HUES48 (cell line): ENCODE data around the gene SLC35F3.

ENCODE experiments used
- H3K27ac ChIP-seq: one replicate; pipeline ENCODE4 v1.7.0; 2013; ENCODE audit warnings: low read depth, low read length, inconsistent platforms
- H3K27me3 ChIP-seq: 2 replicates; pipeline ENCODE4 v1.6.1; 2013; ENCODE audit warnings: mild to moderate bottlenecking, low read length; ENCODE audit not compliant: control insufficient read depth, insufficient read depth
- H3K36me3 ChIP-seq: 2 replicates; pipeline ENCODE4 v1.6.1; 2013; ENCODE audit warnings: low read length; ENCODE audit not compliant: control insufficient read depth, insufficient read depth
- H3K4me1 ChIP-seq: 2 replicates; pipeline ENCODE4 v1.6.1; 2013; ENCODE audit warnings: mild to moderate bottlenecking, low read length; ENCODE audit not compliant: control insufficient read depth, insufficient read depth
- H3K4me3 ChIP-seq: 2 replicates; pipeline ENCODE4 v1.5.1; 2013; ENCODE audit warnings: mild to moderate bottlenecking, low read depth, low read length
- H3K9ac ChIP-seq: 2 replicates; pipeline ENCODE4 v1.6.1; 2013; ENCODE audit warnings: mild to moderate bottlenecking, low read depth, low read length, moderate library complexity
- H3K9me3 ChIP-seq: 2 replicates; pipeline ENCODE4 v1.6.1; 2013; ENCODE audit warnings: low read length; ENCODE audit not compliant: control insufficient read depth, insufficient read depth

The SLC35F3 gene

DNA sequence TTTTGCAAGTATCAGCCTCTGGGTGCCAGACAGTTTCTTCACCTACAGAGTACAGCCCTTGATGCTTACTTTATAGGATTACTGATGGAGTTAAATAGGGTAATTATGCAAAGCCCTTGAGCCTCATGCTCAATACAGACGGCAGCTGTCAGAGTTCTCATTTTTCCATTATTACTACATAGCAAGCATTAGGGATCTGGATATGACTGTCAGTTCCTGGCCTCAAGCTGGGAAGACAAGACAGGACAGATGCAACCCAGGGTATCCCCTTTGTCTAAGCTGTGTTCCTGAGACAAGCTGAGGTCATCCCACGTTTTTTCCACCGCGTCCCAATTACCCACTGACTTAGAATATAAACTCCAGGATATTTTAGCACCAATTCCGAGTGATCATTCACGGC lies 94.4 kb downstream of the SLC35F3 start:
- H3K36me3 ChIP-seq: no peaks in the 10 kb centered on the region
- H3K4me1 ChIP-seq: no peaks in the 10 kb centered on the region
- H3K9ac ChIP-seq: no peak overlapping the region
- no peaks in the 10 kb centered on the region for H3K27me3 ChIP-seq
- H3K27ac ChIP-seq: no peak overlapping the region
- no peaks in the 10 kb centered on the region for H3K9me3 ChIP-seq
- H3K4me3 ChIP-seq: no peak overlapping the region

DNA sequence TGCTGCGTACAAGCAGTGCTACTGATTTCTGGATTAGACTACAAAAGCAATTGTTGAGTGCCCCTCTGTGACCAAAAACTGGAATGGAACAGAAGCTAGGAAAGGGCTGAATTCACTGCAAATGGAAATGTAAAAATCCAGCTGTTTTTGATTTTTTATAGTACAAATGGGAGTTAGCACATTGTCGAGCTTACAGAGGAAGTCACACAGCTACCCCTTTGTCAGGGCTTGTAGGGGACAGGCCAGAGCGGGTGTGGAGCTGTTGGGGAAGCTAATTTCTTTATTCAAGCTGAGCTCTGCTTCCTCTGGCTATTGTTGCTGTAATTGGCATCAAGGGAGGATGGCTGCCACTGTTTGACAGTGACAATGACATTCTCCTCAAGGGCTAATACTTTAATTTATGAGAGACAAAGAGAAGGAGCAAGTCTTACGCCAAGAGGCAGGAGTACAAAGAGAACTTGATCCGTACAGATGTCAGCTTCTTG lies 96.1 kb downstream of the SLC35F3 start:
- H3K27ac ChIP-seq: no peak overlapping the region
- no peaks in the 10 kb centered on the region for H3K27me3 ChIP-seq
- H3K9ac ChIP-seq: no peak overlapping the region
- H3K36me3 ChIP-seq: no peaks in the 10 kb centered on the region
- H3K4me1 ChIP-seq: peaks cover 9% of the 10 kb centered on the region
- no peak overlapping the region for H3K4me3 ChIP-seq
- no peaks in the 10 kb centered on the region for H3K9me3 ChIP-seq

- H3K4me1 ChIP-seq: peaks cover 12% of the 10 kb centered on the region
- no peaks in the 10 kb centered on the region for H3K27me3 ChIP-seq
- no peaks in the 10 kb centered on the region for H3K36me3 ChIP-seq
- no peak overlapping the region for H3K9ac ChIP-seq
- H3K27ac ChIP-seq: no peak overlapping the region
- H3K4me3 ChIP-seq: no peak overlapping the region
- H3K9me3 ChIP-seq: no peaks in the 10 kb centered on the region
These were observed 97.3 kb downstream of the SLC35F3 start for GRCh38 chr1:234001817-234002216.

GRCh38 chr1:234004591-234004990 lies 100.1 kb downstream of the SLC35F3 start:
- Histone ChIP-seq H3K4me1 (peaks cover 12% of the 10 kb centered on the region), H3K4me3 (no peak overlapping the region), H3K9me3 (no peaks in the 10 kb centered on the region), H3K27me3 (peaks cover 4% of the 10 kb centered on the region; the same call in 1 of the 2 replicates), H3K27ac (no peak overlapping the region), H3K36me3 (no peaks in the 10 kb centered on the region), H3K9ac (no peak overlapping the region)

DNA sequence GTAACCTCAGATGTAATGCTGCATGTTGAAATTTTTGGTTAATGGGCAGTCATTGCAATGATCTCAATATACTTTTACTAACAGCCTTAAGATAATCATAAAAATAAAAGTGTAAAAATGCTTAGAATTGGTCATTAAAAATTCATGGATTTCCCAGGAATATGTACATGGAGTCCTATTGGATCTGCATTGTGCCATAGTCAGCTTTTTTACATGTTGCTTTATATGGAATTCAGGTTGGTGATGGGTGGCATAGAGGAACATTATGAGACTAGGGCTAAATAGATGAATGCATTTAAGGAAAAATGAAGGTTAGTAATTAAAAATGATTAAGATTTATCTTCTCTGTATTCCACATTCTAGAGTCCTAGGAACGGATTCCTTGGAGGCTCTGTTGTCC lies 103.2 kb downstream of the SLC35F3 start:
- Histone ChIP-seq H3K36me3 (no peaks in the 10 kb centered on the region), H3K27me3 (peaks cover 4% of the 10 kb centered on the region; the same call in 1 of the 2 replicates), H3K9me3 (no peaks in the 10 kb centered on the region), H3K4me3 (no peak overlapping the region), H3K27ac (no peak overlapping the region), H3K4me1 (peaks cover 12% of the 10 kb centered on the region), H3K9ac (no peak overlapping the region)

DNA sequence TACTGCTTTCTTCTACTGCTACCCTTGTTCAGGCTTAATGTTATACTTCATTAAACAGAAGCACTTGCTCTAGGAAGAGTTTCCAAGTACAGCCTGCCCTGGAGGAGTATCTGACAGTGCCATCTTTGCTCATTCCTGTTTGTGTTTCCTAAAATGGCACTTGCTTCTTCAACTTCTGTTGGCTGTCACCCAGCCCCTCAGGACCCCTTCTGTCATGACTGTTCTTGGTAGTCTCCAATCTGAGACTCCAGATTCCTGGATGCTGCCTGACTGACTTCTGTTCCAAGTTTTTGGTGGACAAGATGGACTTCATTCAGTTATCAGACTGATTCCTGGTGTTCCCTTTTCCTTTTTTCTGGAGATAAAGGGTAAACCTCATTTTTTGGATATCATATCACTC lies 104.1 kb downstream of the SLC35F3 start:
- H3K9ac ChIP-seq: no peak overlapping the region
- H3K27ac ChIP-seq: no peak overlapping the region
- peaks cover 12% of the 10 kb centered on the region for H3K4me1 ChIP-seq
- no peak overlapping the region for H3K4me3 ChIP-seq
- no peaks in the 10 kb centered on the region for H3K36me3 ChIP-seq
- peaks cover 4% of the 10 kb centered on the region; the same call in 1 of the 2 replicates for H3K27me3 ChIP-seq
- no peaks in the 10 kb centered on the region for H3K9me3 ChIP-seq

GRCh38 chr1:234009668-234010067 lies 105.2 kb downstream of the SLC35F3 start:
- Histone ChIP-seq H3K9me3 (no peaks in the 10 kb centered on the region), H3K4me1 (peaks cover 10% of the 10 kb centered on the region), H3K27ac (no peak overlapping the region), H3K9ac (no peak overlapping the region), H3K27me3 (peaks cover 4% of the 10 kb centered on the region; the same call in 1 of the 2 replicates), H3K4me3 (no peak overlapping the region), H3K36me3 (no peaks in the 10 kb centered on the region)

DNA sequence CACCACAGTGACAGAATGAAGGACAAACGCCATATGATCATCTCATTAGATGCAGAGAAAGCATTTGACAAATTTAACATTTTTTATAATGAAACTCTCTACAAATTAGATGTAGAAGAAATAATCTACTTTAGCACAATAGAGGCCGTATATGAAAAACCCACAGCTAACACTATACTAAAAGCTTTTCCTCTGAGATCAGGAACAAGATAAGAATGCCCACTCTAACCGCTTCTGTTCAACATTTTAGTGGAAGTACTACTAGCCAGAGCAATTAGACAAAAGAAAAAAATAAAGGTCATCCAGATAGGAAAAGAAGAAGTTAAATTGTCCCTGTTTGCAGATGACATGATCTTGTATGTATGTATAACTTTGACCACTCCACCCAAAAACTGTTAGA lies 109.7 kb downstream of the SLC35F3 start:
- Histone ChIP-seq H3K36me3 (no peaks in the 10 kb centered on the region), H3K27me3 (no peaks in the 10 kb centered on the region), H3K9ac (no peak overlapping the region)

DNA sequence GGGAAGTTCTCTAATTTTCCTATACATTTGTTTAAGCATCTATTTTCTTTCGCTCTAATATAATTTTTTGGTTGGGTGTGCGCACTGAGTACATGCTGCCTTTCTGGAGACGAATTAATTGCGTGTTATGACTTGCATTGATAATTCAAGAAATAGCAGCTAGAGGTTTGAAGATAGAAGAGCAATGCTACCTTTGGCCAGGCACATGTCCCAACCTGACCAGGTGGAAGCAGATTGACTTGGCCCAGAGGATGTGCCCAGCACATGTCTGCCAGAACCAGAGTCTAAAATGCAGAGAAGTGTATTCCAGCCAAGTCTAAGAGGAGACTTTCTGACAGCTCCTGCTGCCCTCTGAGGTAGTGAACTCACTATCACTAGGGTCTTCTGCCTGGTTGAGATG lies 114.3 kb downstream of the SLC35F3 start:
- Histone ChIP-seq H3K27ac (no peak overlapping the region), H3K27me3 (no peaks in the 10 kb centered on the region), H3K4me1 (no peaks in the 10 kb centered on the region), H3K4me3 (no peak overlapping the region), H3K9ac (no peak overlapping the region), H3K36me3 (no peaks in the 10 kb centered on the region), H3K9me3 (no peaks in the 10 kb centered on the region)

More for the DNA sequence above, 109.7 kb downstream of the SLC35F3 start:
- Histone ChIP-seq H3K27ac (no peak overlapping the region), H3K4me1 (no peaks in the 10 kb centered on the region), H3K4me3 (no peak overlapping the region), H3K9me3 (no peaks in the 10 kb centered on the region)

DNA sequence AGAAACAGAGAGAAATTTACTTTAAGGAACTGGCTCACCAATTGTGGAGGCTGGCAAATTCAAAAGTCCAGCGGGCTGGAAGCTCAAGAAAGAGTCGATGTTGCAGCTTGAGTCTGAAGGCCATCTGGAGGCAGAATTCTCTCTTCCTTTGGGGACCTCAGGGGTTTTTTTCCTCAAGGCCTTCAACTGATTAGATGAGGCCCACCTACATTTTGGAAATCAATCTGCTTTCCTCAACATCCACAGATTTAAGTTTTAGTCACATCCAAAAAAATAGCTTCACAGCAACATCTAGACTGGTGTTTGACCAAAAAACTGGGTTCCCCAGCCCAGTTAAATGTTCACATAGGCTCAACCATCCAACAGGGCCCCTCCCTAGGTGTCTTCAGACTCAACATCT lies 114.9 kb downstream of the SLC35F3 start:
- H3K9ac ChIP-seq: no peak overlapping the region
- no peak overlapping the region for H3K27ac ChIP-seq

DNA sequence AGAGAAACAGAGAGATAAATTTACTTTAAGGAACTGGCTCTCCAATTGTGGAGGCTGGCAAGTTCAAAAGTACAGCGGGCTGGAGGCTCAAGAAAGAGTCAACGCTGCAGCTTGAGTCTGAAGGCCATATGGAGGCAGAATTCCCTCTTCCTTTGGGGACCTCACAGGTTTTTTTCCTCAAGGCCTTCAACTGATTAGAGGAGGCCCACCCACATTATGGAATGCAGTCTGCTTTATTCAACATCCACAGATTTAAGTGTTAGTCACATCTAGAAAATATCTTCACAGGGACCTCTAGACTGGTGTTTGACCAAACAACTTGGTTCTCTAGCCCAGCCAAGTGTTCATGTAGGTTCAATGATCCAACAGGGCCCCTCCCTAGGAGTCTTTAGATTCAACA lies 117.8 kb downstream of the SLC35F3 start:
- Histone ChIP-seq H3K9ac (no peak overlapping the region), H3K4me3 (no peak overlapping the region), H3K36me3 (no peaks in the 10 kb centered on the region), H3K9me3 (no peaks in the 10 kb centered on the region), H3K4me1 (no peaks in the 10 kb centered on the region; the same call in 1 of the 2 replicates), H3K27ac (no peak overlapping the region), H3K27me3 (no peaks in the 10 kb centered on the region)

More for the DNA sequence above, 114.9 kb downstream of the SLC35F3 start:
- Histone ChIP-seq H3K9me3 (no peaks in the 10 kb centered on the region), H3K27me3 (no peaks in the 10 kb centered on the region), H3K4me3 (no peak overlapping the region), H3K4me1 (no peaks in the 10 kb centered on the region), H3K36me3 (no peaks in the 10 kb centered on the region)

- Histone ChIP-seq H3K4me3 (no peak overlapping the region), H3K36me3 (no peaks in the 10 kb centered on the region), H3K27ac (no peak overlapping the region), H3K4me1 (no peaks in the 10 kb centered on the region), H3K9me3 (no peaks in the 10 kb centered on the region), H3K9ac (no peak overlapping the region), H3K27me3 (no peaks in the 10 kb centered on the region)
These were observed 135.1 kb downstream of the SLC35F3 start for GRCh38 chr1:234039603-234040002.
